Measurements from ENCODE around the gene IPO4.

GRCh38 chr14:24196071-24197055, 7.7 kb upstream of the IPO4 start:
- TF ChIP-seq CTCF (IDR thresholded peaks at IDR 0.05; ENCODE audit: insufficient read depth, low read length) = no peak
- TF ChIP-seq POLR2AphosphoS5 (IDR thresholded peaks at IDR 0.05; ENCODE audit: low read depth) = no peak

Data from HL-60 (cell line).